Measurements from ENCODE around the gene EEF1AKMT2.

- TF ChIP-seq POLR2A (IDR thresholded peaks at IDR 0.05; ENCODE audit: low read depth, low read length) (no peak), TAF1 (IDR thresholded peaks at IDR 0.05; ENCODE audit: borderline replicate concordance, low read depth, low read length) (no peak)
Measured at GRCh38 chr10:124738441-124738840, 53.2 kb downstream of the EEF1AKMT2 start.

All from GM12892 (cell line).